SU-DHL-6 (cell line): ENCODE data around the gene SETDB1.

Experiments
- H2AFZ ChIP-seq: fragments of 200-600 bp; sonication (generic); 2 replicates; pipeline ENCODE4 v1.6.1; 2014; ENCODE audit warnings: low read depth, mild to moderate bottlenecking, moderate library complexity, mixed read lengths, antibody characterized with exemption, low read length; ENCODE audit not compliant: severe bottlenecking
- H3F3A ChIP-seq: fragments of 200-600 bp; shearing (Covaris generic); 2 replicates; pipeline ENCODE4 v1.6.0; 2016; ENCODE audit warnings: antibody characterized with exemption, mild to moderate bottlenecking; ENCODE audit not compliant: insufficient read depth
- H3K27ac ChIP-seq: fragments of 200-600 bp; sonication (generic); 2 replicates; pipeline ENCODE4 v1.5.1; 2016; ENCODE audit warnings: low read depth, mild to moderate bottlenecking, low read length, moderate library complexity, mixed read lengths
- H3K27me3 ChIP-seq: fragments of 200-600 bp; sonication (generic), shearing (Covaris generic); 2 replicates; pipeline ENCODE4 v1.6.0; 2014; ENCODE audit warnings: mild to moderate bottlenecking, low read length
- H3K36me3 ChIP-seq: fragments of 200-600 bp; sonication (generic); 2 replicates; pipeline ENCODE4 v1.6.1; 2014; ENCODE audit warnings: mild to moderate bottlenecking, low read length, mixed read lengths
- H3K4me2 ChIP-seq: fragments of 300-600, 200-600 bp; shearing (Covaris generic), sonication (generic); 2 replicates; pipeline ENCODE4 v1.6.0; 2014; ENCODE audit warnings: low read length, low read depth, mild to moderate bottlenecking; ENCODE audit not compliant: poor library complexity, severe bottlenecking
- H3K4me3 ChIP-seq: fragments of 200-600 bp; sonication (generic); 2 replicates; pipeline ENCODE4 v1.5.1; 2014; ENCODE audit warnings: antibody characterized with exemption, low read length, mild to moderate bottlenecking, mixed read lengths; ENCODE audit not compliant: insufficient read depth, poor library complexity, severe bottlenecking
- H3K79me2 ChIP-seq: fragments of 200-600 bp; sonication (generic); 2 replicates; pipeline ENCODE4 v1.6.1; 2014; ENCODE audit warnings: mild to moderate bottlenecking, low read length, moderate library complexity; ENCODE audit not compliant: insufficient read depth
- H3K9ac ChIP-seq: fragments of 200-600 bp; sonication (generic); 2 replicates; pipeline ENCODE4 v1.7.0; 2014; ENCODE audit warnings: mild to moderate bottlenecking, low read length
- H3K9me2 ChIP-seq: fragments of 200-600 bp; sonication (generic); replicated peaks from 2 replicates; pipeline ENCODE4 v1.6.1; 2014; ENCODE audit warnings: low read length; ENCODE audit not compliant: insufficient read depth
- H3K9me3 ChIP-seq: fragments of 200-600 bp; sonication (generic); 2 replicates; pipeline ENCODE4 v1.6.1; 2014; ENCODE audit warnings: low read length, mixed read lengths; ENCODE audit not compliant: insufficient read depth
- H4K20me1 ChIP-seq: fragments of 200-600 bp; sonication (generic); 2 replicates; pipeline ENCODE4 v1.6.1; 2014; ENCODE audit warnings: low read depth, mild to moderate bottlenecking, antibody characterized with exemption, low read length, moderate library complexity, mixed read lengths
- EZH2phosphoT487 ChIP-seq: fragments of 200-600 bp; sonication (generic), shearing (Covaris generic); conservative IDR thresholded peaks from 2 replicates; pipeline ENCODE4 v1.6.1; 2018; ENCODE audit warnings: mild to moderate bottlenecking, antibody characterized with exemption, low read length, moderate library complexity, mixed read lengths
- TF ChIP-seq, protein P1 (sequence below): fragments of 200-600 bp; sonication (generic); IDR thresholded peaks from one replicate; pipeline ENCODE4 v1.5.1; 2017; ENCODE audit warnings: antibody characterized with exemption, mild to moderate bottlenecking, low read length, moderate library complexity; ENCODE audit not compliant: insufficient read depth, poor library complexity, severe bottlenecking

SETDB1 gene

DNA sequence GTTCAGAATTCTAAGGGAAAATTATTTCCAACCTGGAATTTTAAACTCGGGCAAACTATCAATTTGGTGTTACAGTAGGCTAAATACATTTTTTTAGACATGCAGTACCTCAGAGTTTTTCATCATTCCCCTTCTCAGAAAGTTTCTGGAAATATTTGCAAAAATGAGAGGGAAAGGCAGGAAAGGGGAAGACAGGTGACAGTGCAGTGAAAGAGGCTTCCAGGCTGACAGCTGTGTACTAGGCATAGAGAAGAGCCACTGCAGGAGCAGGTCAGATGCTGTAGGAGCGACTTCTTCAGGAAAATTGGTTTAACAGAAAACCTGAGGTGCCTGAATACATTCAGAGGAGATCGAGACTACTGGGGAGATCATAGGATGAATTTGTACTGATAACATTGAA, 28.5 kb downstream of the SETDB1 start:
- no peak overlapping the region for H2AFZ ChIP-seq
- H3F3A ChIP-seq: no peaks in the 10 kb centered on the region
- no peaks in the 10 kb centered on the region for H3K79me2 ChIP-seq
- H3K36me3 ChIP-seq: peaks cover 19% of the 10 kb centered on the region; the same call in 1 of the 2 replicates
- H3K9ac ChIP-seq: no peak overlapping the region
- no peaks in the 10 kb centered on the region for H3K9me2 ChIP-seq
- no peak overlapping the region for H3K4me2 ChIP-seq
- no peaks in the 10 kb centered on the region for H4K20me1 ChIP-seq
- no peaks in the 10 kb centered on the region for H3K9me3 ChIP-seq
- no peaks in the 10 kb centered on the region for H3K27me3 ChIP-seq
- no peak overlapping the region for H3K27ac ChIP-seq
- TF ChIP-seq, protein P1, sequence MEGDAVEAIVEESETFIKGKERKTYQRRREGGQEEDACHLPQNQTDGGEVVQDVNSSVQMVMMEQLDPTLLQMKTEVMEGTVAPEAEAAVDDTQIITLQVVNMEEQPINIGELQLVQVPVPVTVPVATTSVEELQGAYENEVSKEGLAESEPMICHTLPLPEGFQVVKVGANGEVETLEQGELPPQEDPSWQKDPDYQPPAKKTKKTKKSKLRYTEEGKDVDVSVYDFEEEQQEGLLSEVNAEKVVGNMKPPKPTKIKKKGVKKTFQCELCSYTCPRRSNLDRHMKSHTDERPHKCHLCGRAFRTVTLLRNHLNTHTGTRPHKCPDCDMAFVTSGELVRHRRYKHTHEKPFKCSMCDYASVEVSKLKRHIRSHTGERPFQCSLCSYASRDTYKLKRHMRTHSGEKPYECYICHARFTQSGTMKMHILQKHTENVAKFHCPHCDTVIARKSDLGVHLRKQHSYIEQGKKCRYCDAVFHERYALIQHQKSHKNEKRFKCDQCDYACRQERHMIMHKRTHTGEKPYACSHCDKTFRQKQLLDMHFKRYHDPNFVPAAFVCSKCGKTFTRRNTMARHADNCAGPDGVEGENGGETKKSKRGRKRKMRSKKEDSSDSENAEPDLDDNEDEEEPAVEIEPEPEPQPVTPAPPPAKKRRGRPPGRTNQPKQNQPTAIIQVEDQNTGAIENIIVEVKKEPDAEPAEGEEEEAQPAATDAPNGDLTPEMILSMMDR: no peak
- no peak for TF ChIP-seq EZH2phosphoT487
- H3K4me3 ChIP-seq: no peak overlapping the region

DNA sequence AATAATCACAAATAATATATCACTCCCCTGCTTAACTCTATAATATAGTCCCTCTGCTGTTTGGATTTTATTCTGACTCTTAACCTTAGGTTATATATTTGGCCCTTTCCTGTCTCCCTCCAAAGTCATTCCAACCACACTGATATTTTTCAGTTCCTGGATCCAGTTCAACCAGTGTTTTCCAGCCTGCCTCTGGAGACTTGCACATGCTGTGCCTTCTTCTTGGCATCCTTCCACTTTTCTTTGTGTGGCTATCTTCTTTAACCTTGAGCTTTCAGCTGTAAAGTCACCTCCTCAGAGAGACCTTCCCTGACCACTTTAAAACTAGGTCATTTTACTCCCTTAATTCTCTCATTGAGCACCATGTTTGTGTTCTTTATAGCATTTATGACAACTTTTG, 29.1 kb downstream of the SETDB1 start:
- Histone ChIP-seq H3K9me2 (no peaks in the 10 kb centered on the region), H4K20me1 (no peaks in the 10 kb centered on the region), H3K9ac (no peak overlapping the region), H3K9me3 (no peaks in the 10 kb centered on the region), H3F3A (no peaks in the 10 kb centered on the region), H2AFZ (no peak overlapping the region), H3K36me3 (peaks cover 19% of the 10 kb centered on the region; the same call in 1 of the 2 replicates), H3K27ac (no peak overlapping the region), H3K79me2 (no peaks in the 10 kb centered on the region), H3K4me2 (no peak overlapping the region), H3K4me3 (no peak overlapping the region), H3K27me3 (no peaks in the 10 kb centered on the region)
- TF ChIP-seq, protein P1: no peak
- TF ChIP-seq EZH2phosphoT487: no peak

DNA sequence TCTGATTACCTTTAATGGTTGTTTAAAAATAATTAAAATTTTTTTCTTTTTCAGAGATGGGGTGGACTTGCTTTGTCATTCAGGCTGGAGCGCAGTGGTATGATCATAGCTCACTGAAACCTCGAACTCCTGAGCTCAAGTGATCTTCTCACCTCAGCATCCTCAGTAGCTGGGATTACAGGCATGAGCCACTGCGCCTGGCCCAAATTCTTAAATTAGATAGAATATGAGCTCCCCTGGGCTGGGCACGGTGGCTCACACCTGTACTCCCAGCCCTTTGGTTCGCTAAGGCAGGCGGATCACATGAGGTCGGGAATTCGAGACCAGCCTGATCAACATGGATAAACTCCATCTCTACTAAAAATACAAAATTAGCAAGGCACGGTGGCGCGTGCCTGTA, 31.5 kb downstream of the SETDB1 start:
- H3K9me2 ChIP-seq: no peaks in the 10 kb centered on the region
- no peaks in the 10 kb centered on the region for H4K20me1 ChIP-seq
- no peak overlapping the region for H3K4me3 ChIP-seq
- no peak overlapping the region for H2AFZ ChIP-seq
- no peak overlapping the region for H3K9ac ChIP-seq
- no peaks in the 10 kb centered on the region for H3F3A ChIP-seq
- no peak for TF ChIP-seq EZH2phosphoT487
- TF ChIP-seq, protein P1: no peak
- no peak overlapping the region for H3K27ac ChIP-seq
- H3K9me3 ChIP-seq: no peaks in the 10 kb centered on the region
- H3K79me2 ChIP-seq: no peaks in the 10 kb centered on the region
- H3K4me2 ChIP-seq: no peak overlapping the region
- H3K27me3 ChIP-seq: no peaks in the 10 kb centered on the region
- peaks cover 9% of the 10 kb centered on the region; the same call in 1 of the 2 replicates for H3K36me3 ChIP-seq
